ACC112 (cell line): Measurements from ENCODE around the gene CCDC47.

Experiments used
- H2AFZ ChIP-seq: fragments of 200-600 bp; sonication (generic); one replicate; pipeline ENCODE4 v1.6.0; 2017; ENCODE audit warnings: antibody characterized with exemption, low read length; ENCODE audit not compliant: unreplicated experiment
- H3K27ac ChIP-seq: fragments of 200-600 bp; sonication (generic); 2 replicates; pipeline ENCODE4 v1.5.1; 2014; ENCODE audit warnings: low read depth, mild to moderate bottlenecking, antibody characterized with exemption, low read length, moderate library complexity
- H3K27me3 ChIP-seq: fragments of 200-600 bp; sonication (generic); 2 replicates; pipeline ENCODE4 v1.6.1; 2014; ENCODE audit warnings: mild to moderate bottlenecking, antibody characterized with exemption, low read length, moderate library complexity, mixed read lengths; ENCODE audit not compliant: insufficient read depth
- H3K36me3 ChIP-seq: fragments of 200-600 bp; sonication (generic); 2 replicates; pipeline ENCODE4 v1.6.1; 2016; ENCODE audit warnings: mild to moderate bottlenecking, antibody characterized with exemption, low read length, moderate library complexity, mixed read lengths; ENCODE audit not compliant: insufficient read depth
- H3K4me1 ChIP-seq: fragments of 200-600 bp; sonication (generic); one replicate; pipeline ENCODE4 v1.6.1; 2016; ENCODE audit warnings: low read length, mixed read lengths; ENCODE audit not compliant: insufficient read depth, unreplicated experiment, control insufficient read depth
- H3K4me3 ChIP-seq: fragments of 200-600 bp; sonication (generic); 2 replicates; pipeline ENCODE4 v1.5.1; 2014; ENCODE audit warnings: mild to moderate bottlenecking, low read depth, low read length
- H3K79me2 ChIP-seq: fragments of 200-600 bp; sonication (generic); one replicate; pipeline ENCODE4 v1.6.0; 2016; ENCODE audit warnings: low read length; ENCODE audit not compliant: control insufficient read depth, unreplicated experiment, insufficient read depth

The CCDC47 gene

GRCh38 chr17:63785556-63785955, 12.2 kb upstream of the CCDC47 start:
- Histone ChIP-seq H3K27me3 (no peaks in the 10 kb centered on the region), H3K4me3 (no peak overlapping the region), H3K4me1 (peaks cover 39% of the 10 kb centered on the region), H3K36me3 (peaks cover 12% of the 10 kb centered on the region; the same call in 1 of the 2 replicates), H2AFZ (no peak overlapping the region), H3K79me2 (peaks cover 75% of the 10 kb centered on the region), H3K27ac (0 out of 2 replicates have a peak overlapping the region, but pooled peaks have one; percentile 26)

GRCh38 chr17:63783522-63783921, 10.1 kb upstream of the CCDC47 start:
- Histone ChIP-seq H3K27ac (no peak overlapping the region), H3K36me3 (peaks cover 12% of the 10 kb centered on the region; the same call in 1 of the 2 replicates), H2AFZ (no peak overlapping the region), H3K4me3 (no peak overlapping the region), H3K79me2 (peaks cover 92% of the 10 kb centered on the region), H3K4me1 (peaks cover 44% of the 10 kb centered on the region), H3K27me3 (no peaks in the 10 kb centered on the region)

- Histone ChIP-seq H3K27me3 (no peaks in the 10 kb centered on the region), H3K79me2 (peaks cover 96% of the 10 kb centered on the region), H3K4me3 (0 out of 2 replicates have a peak overlapping the region, but pooled peaks have one; percentile 20), H2AFZ (no peak overlapping the region), H3K4me1 (peaks cover 45% of the 10 kb centered on the region), H3K27ac (peak overlapping the region; percentile 0; the same call in 1 of the 2 replicates), H3K36me3 (peaks cover 11% of the 10 kb centered on the region)
Measured at GRCh38 chr17:63780928-63781327, 7.5 kb upstream of the CCDC47 start.

GRCh38 chr17:63780507-63780906, 7.1 kb upstream of the CCDC47 start:
- Histone ChIP-seq H2AFZ (no peak overlapping the region), H3K4me3 (peak overlapping the region; percentile 20; the same call in 1 of the 2 replicates), H3K27me3 (no peaks in the 10 kb centered on the region), H3K79me2 (peaks cover 96% of the 10 kb centered on the region), H3K36me3 (peaks cover 8% of the 10 kb centered on the region), H3K4me1 (peaks cover 45% of the 10 kb centered on the region), H3K27ac (peak overlapping the region; percentile 26; the same call in 1 of the 2 replicates)

GRCh38 chr17:63775420-63775819, 2.0 kb upstream of the CCDC47 start:
- Histone ChIP-seq H3K27me3 (no peaks in the 10 kb centered on the region), H2AFZ (no peak overlapping the region), H3K36me3 (peaks cover 5% of the 10 kb centered on the region; the same call in 1 of the 2 replicates), H3K4me3 (peak overlapping the region; percentile 86), H3K4me1 (peaks cover 15% of the 10 kb centered on the region), H3K79me2 (peaks cover 90% of the 10 kb centered on the region), H3K27ac (no peak overlapping the region)

- no peaks in the 10 kb centered on the region for H3K27me3 ChIP-seq
- peaks cover 5% of the 10 kb centered on the region; the same call in 1 of the 2 replicates for H3K36me3 ChIP-seq
- H3K4me1 ChIP-seq: peaks cover 12% of the 10 kb centered on the region
- peaks cover 90% of the 10 kb centered on the region for H3K79me2 ChIP-seq
- H3K4me3 ChIP-seq: peak overlapping the region; percentile 86
- H3K27ac ChIP-seq: peak overlapping the region; percentile 96; the same call in 1 of the 2 replicates
- H2AFZ ChIP-seq: no peak overlapping the region
Measured at GRCh38 chr17:63774969-63775265, 1.5 kb upstream of the CCDC47 start.

- Histone ChIP-seq H3K36me3 (peaks cover 5% of the 10 kb centered on the region; the same call in 1 of the 2 replicates), H3K27ac (peak within 1 kb of the TSS; percentile 96), H3K4me3 (peak within 1 kb of the TSS; percentile 86)
Measured at GRCh38 chr17:63774141-63774968, 958 bp upstream of the CCDC47 start, which contains the start of gene DDX42. DDX42 (plus strand) TSS chr17:63774170; CDS start chr17:63787050, 12,880 bp downstream.

GRCh38 chr17:63772801-63773271, 561 bp downstream of the CCDC47 start:
- Histone ChIP-seq H3K4me3 (peak overlapping the region; percentile 86), H2AFZ (peak overlapping the region; percentile 51), H3K27me3 (no peaks in the 10 kb centered on the region), H3K27ac (peak overlapping the region; percentile 96), H3K4me1 (peaks cover 12% of the 10 kb centered on the region), H3K36me3 (peaks cover 5% of the 10 kb centered on the region; the same call in 1 of the 2 replicates), H3K79me2 (peaks cover 90% of the 10 kb centered on the region)

More at GRCh38 chr17:63774141-63774968, 958 bp upstream of the CCDC47 start, which contains the start of gene DDX42:
- no peaks in the 10 kb centered on the region for H3K27me3 ChIP-seq
- H3K4me1 ChIP-seq: peaks cover 12% of the 10 kb centered on the region
- peak within 1 kb of the TSS; percentile 51 for H2AFZ ChIP-seq
- H3K79me2 ChIP-seq: peaks cover 90% of the 10 kb centered on the region

GRCh38 chr17:63768433-63768832, 5.0 kb downstream of the CCDC47 start:
- no peaks in the 10 kb centered on the region for H3K27me3 ChIP-seq
- H3K4me1 ChIP-seq: no peaks in the 10 kb centered on the region
- H3K27ac ChIP-seq: no peak overlapping the region
- H3K36me3 ChIP-seq: peaks cover 20% of the 10 kb centered on the region
- H3K79me2 ChIP-seq: peaks cover 84% of the 10 kb centered on the region
- no peak overlapping the region for H2AFZ ChIP-seq
- H3K4me3 ChIP-seq: no peak overlapping the region

GRCh38 chr17:63766754-63767153, 6.6 kb downstream of the CCDC47 start:
- H3K4me3 ChIP-seq: no peak overlapping the region
- no peaks in the 10 kb centered on the region for H3K4me1 ChIP-seq
- peaks cover 34% of the 10 kb centered on the region for H3K36me3 ChIP-seq
- H3K79me2 ChIP-seq: peaks cover 69% of the 10 kb centered on the region
- no peak overlapping the region for H3K27ac ChIP-seq
- H3K27me3 ChIP-seq: no peaks in the 10 kb centered on the region
- no peak overlapping the region for H2AFZ ChIP-seq
